HepG2 (cell line): ENCODE measurements around the gene DSTYK. TPM values are rescaled to one million over a fixed set of nuclear protein-coding genes. Genes with fewer than 3 reads are reported as not detected.

ENCODE experiments used
- ARNT2 ChIP-seq: sonication (generic); formaldehyde crosslinking; IDR thresholded peaks from 2 replicates; pipeline ENCODE4 v1.8.0; 2022; ENCODE audit warnings: mild to moderate bottlenecking, low read depth, missing genetic modification reagents, moderate library complexity
- NRL ChIP-seq: sonication (generic); formaldehyde crosslinking; IDR thresholded peaks from 2 replicates; pipeline ENCODE4 v1.5.0; 2020; ENCODE audit warnings: missing genetic modification reagents, mild to moderate bottlenecking, moderate library complexity, borderline replicate concordance
- SP1 ChIP-seq, 2 experiments: fragments of 450-650 bp in 1 of 2; sonication (generic) in 1 of 2; formaldehyde crosslinking in 1 of 2; IDR thresholded peaks; 2 replicates each; pipeline versions ENCODE4 v1.4.0 to v1.6.1; 2016 to 2020; ENCODE audit warnings: missing genetic modification reagents in 1 of 2
- ZBED4 ChIP-seq: sonication (generic); formaldehyde crosslinking; IDR thresholded peaks from 2 replicates; pipeline ENCODE4 v1.4.0; 2020; ENCODE audit warnings: missing genetic modification reagents, borderline replicate concordance
- ZNF225 ChIP-seq: sonication (generic); formaldehyde crosslinking; IDR thresholded peaks from 2 replicates; pipeline ENCODE4 v1.4.0; 2020; ENCODE audit warnings: mild to moderate bottlenecking, missing genetic modification reagents
- ZNF552 ChIP-seq: sonication (generic); formaldehyde crosslinking; IDR thresholded peaks from 2 replicates; pipeline ENCODE4 v1.9.0; 2022; ENCODE audit warnings: missing genetic modification reagents, mild to moderate bottlenecking, borderline replicate concordance
- ZNF746 ChIP-seq: sonication (generic); formaldehyde crosslinking; IDR thresholded peaks from 2 replicates; pipeline ENCODE4 v1.8.0; 2022; ENCODE audit warnings: mild to moderate bottlenecking, missing genetic modification reagents
- polyA plus RNA-seq, 8 experiments: library from polyadenylated mRNA; depleted of rRNA in 3 of 8; stranded (reverse) in 7 of 8; unstranded in 1 of 8; fragments of >200 nt; fragmentation: Illumina TruSeq in 4 of 8; extraction: Trizol in 4 of 8; gene quantifications; 2 replicates each; pipeline versions ENCODE4 v1.2.1 to v1.2.3, GENCODE V29; 2011 to 2016; ENCODE audit warnings: low read depth in 4 of 8, missing spikeins in 1 of 8, mixed read lengths in 1 of 8; ENCODE audit not compliant: insufficient read depth in 1 of 8
- total RNA-seq, 5 experiments: library from RNA; depleted of rRNA; stranded (reverse); fragments of >200 nt; fragmentation: Illumina TruSeq; extraction: Trizol; gene quantifications; 2 replicates each; pipeline ENCODE4 v1.2.3, GENCODE V29; 2016; ENCODE audit warnings: low read depth in 1 of 5
- TF ChIP-seq, protein P1 (sequence below): sonication (generic); formaldehyde crosslinking; IDR thresholded peaks from 2 replicates; pipeline ENCODE4 v1.4.0; 2020; ENCODE audit warnings: mild to moderate bottlenecking, missing genetic modification reagents, borderline replicate concordance
- TF ChIP-seq, protein P2 (sequence below): sonication (generic); formaldehyde crosslinking; IDR thresholded peaks from 2 replicates; pipeline ENCODE4 v1.8.0; 2022; ENCODE audit warnings: missing genetic modification reagents, mild to moderate bottlenecking, moderate library complexity, borderline replicate concordance
- TF ChIP-seq, protein P3 (sequence below): sonication (generic); formaldehyde crosslinking; IDR thresholded peaks from 2 replicates; pipeline ENCODE4 v1.4.0; 2020; ENCODE audit warnings: missing genetic modification reagents
- TF ChIP-seq, protein P4 (sequence below): sonication (generic); formaldehyde crosslinking; IDR thresholded peaks from 2 replicates; pipeline ENCODE4 v1.4.0; 2020; ENCODE audit warnings: missing genetic modification reagents
- TF ChIP-seq, protein P5 (sequence below): IDR thresholded peaks from 2 replicates; pipeline ENCODE4 v1.6.1; 2016; ENCODE audit warnings: missing biosample characterization, missing genetic modification reagents, low read depth

DSTYK gene
- total and polyA plus RNA-seq, 2 of the 13 experiments (the other 11 are each of a cell fraction or from before 2014, with no cell fraction given) = 2.6 to 4.8 TPM

DNA sequence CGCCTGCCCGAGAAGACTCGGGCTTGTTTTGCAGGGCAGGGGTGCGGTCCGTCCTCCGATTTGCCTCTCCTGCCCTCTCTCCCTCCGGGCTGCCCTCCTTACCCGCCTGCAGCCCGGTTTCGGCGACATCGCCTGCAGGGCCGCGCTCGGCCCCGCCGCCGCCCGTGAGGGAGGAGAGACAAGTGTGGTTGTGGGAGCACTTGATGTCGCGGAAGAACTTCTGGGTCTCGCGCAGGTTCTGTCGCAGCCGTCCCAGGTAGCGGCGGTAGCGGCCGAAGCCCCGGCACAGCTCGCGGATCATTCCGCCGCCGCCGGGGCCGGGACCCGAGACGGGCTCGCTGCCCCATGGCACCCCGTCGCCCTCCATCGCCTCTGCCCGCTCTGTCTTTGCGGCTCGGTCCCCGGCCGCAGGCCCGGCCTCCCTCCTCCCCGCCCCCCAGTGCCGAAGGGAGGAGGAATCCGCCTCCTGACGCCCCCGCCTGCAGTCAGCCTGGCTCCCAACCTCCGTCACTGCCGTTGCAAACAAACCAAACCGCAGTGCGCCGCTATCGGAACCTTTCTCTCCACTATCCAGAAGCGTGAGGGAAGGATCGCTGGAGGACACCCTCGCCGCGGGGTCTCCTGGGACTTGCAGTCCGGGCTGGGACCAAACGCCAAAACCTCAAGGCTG lies at the start of gene DSTYK (continued):
- TF ChIP-seq, protein P1, sequence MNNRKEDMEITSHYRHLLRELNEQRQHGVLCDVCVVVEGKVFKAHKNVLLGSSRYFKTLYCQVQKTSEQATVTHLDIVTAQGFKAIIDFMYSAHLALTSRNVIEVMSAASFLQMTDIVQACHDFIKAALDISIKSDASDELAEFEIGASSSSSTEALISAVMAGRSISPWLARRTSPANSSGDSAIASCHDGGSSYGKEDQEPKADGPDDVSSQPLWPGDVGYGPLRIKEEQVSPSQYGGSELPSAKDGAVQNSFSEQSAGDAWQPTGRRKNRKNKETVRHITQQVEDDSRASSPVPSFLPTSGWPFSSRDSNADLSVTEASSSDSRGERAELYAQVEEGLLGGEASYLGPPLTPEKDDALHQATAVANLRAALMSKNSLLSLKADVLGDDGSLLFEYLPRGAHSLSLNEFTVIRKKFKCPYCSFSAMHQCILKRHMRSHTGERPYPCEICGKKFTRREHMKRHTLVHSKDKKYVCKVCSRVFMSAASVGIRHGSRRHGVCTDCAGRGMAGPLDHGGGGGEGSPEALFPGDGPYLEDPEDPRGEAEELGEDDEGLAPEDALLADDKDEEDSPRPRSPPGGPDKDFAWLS = 0 out of 2 replicates have a peak, but pooled peaks have one; percentile 57
- TF ChIP-seq, protein P2, sequence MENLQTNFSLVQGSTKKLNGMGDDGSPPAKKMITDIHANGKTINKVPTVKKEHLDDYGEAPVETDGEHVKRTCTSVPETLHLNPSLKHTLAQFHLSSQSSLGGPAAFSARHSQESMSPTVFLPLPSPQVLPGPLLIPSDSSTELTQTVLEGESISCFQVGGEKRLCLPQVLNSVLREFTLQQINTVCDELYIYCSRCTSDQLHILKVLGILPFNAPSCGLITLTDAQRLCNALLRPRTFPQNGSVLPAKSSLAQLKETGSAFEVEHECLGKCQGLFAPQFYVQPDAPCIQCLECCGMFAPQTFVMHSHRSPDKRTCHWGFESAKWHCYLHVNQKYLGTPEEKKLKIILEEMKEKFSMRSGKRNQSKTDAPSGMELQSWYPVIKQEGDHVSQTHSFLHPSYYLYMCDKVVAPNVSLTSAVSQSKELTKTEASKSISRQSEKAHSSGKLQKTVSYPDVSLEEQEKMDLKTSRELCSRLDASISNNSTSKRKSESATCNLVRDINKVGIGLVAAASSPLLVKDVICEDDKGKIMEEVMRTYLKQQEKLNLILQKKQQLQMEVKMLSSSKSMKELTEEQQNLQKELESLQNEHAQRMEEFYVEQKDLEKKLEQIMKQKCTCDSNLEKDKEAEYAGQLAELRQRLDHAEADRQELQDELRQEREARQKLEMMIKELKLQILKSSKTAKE (CRISPR knock-in tag) = no peak
- peak; percentile 71; the same call in 1 of the 2 replicates for TF ChIP-seq ZNF552
- TF ChIP-seq, protein P3, sequence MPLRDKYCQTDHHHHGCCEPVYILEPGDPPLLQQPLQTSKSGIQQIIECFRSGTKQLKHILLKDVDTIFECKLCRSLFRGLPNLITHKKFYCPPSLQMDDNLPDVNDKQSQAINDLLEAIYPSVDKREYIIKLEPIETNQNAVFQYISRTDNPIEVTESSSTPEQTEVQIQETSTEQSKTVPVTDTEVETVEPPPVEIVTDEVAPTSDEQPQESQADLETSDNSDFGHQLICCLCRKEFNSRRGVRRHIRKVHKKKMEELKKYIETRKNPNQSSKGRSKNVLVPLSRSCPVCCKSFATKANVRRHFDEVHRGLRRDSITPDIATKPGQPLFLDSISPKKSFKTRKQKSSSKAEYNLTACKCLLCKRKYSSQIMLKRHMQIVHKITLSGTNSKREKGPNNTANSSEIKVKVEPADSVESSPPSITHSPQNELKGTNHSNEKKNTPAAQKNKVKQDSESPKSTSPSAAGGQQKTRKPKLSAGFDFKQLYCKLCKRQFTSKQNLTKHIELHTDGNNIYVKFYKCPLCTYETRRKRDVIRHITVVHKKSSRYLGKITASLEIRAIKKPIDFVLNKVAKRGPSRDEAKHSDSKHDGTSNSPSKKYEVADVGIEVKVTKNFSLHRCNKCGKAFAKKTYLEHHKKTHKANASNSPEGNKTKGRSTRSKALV (CRISPR knock-in tag) = peak; percentile 81
- TF ChIP-seq ZNF746 = peak; percentile 86
- no peak for TF ChIP-seq SP1 (IDR thresholded peaks at IDR 0.05)
- TF ChIP-seq SP1 (CRISPR knock-in tag; IDR thresholded peaks at IDR 0.05) = peak; percentile 87
- TF ChIP-seq ZBED4 (CRISPR knock-in tag) = peak; percentile 43
- TF ChIP-seq ZNF225 = 0 out of 2 replicates have a peak, but pooled peaks have one; percentile 70
- TF ChIP-seq, protein P4, sequence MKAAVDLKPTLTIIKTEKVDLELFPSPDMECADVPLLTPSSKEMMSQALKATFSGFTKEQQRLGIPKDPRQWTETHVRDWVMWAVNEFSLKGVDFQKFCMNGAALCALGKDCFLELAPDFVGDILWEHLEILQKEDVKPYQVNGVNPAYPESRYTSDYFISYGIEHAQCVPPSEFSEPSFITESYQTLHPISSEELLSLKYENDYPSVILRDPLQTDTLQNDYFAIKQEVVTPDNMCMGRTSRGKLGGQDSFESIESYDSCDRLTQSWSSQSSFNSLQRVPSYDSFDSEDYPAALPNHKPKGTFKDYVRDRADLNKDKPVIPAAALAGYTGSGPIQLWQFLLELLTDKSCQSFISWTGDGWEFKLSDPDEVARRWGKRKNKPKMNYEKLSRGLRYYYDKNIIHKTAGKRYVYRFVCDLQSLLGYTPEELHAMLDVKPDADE (CRISPR knock-in tag) = no peak
- TF ChIP-seq, protein P5, sequence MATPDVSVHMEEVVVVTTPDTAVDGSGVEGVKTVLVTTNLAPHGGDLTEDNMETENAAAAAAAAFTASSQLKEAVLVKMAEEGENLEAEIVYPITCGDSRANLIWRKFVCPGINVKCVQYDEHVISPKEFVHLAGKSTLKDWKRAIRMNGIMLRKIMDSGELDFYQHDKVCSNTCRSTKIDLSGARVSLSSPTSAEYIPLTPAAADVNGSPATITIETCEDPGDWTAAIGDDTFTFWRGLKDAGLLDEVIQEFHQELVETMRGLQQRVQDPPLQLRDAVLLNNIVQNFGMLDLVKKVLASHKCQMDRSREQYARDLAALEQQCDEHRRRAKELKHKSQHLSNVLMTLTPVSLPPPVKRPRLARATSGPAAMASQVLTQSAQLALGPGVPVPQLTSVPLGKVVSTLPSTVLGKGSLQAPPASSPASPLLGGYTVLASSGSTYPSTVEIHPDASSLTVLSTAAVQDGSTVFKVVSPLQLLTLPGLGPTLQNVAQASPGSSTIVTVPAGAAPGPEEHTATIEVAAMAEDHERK = peak; percentile 63; the same call in 1 of the 2 replicates
- peak; percentile 76 for TF ChIP-seq NRL (CRISPR knock-in tag)
- peak; percentile 55; the same call in 1 of the 2 replicates for TF ChIP-seq ARNT2 (CRISPR knock-in tag)
